H9 (cell line): ENCODE measurements around the gene AGBL4. TPM values are rescaled to one million over a fixed set of nuclear protein-coding genes. Genes with fewer than 3 reads are reported as not detected.

Source experiments
- DNase-seq: peaks from one replicate; pipeline ENCODE4 v3.0.0-alpha.2; 2017
- H2AFZ ChIP-seq: one replicate; pipeline ENCODE4 v1.6.1; 2013; ENCODE audit warnings: mild to moderate bottlenecking, low read length, control low read depth, moderate library complexity
- H2AK5ac ChIP-seq: 2 replicates; pipeline ENCODE4 v1.6.1; 2013; ENCODE audit warnings: low read length, control low read depth, mixed read lengths; ENCODE audit not compliant: insufficient read length
- H2BK120ac ChIP-seq: one replicate; pipeline ENCODE4 v1.6.1; 2013; ENCODE audit warnings: low read depth, mild to moderate bottlenecking, low read length, control low read depth, inconsistent platforms; ENCODE audit not compliant: poor library complexity, severe bottlenecking
- H2BK12ac ChIP-seq: 2 replicates; pipeline ENCODE4 v1.6.1; 2013; ENCODE audit warnings: low read length, control low read depth, mixed read lengths, low read depth; ENCODE audit not compliant: insufficient read length
- H2BK15ac ChIP-seq: 2 replicates; pipeline ENCODE4 v1.6.1; 2013; ENCODE audit warnings: low read depth, low read length, control low read depth
- H2BK20ac ChIP-seq: one replicate; pipeline ENCODE4 v1.6.1; 2013; ENCODE audit warnings: low read depth, mild to moderate bottlenecking, low read length, control low read depth, inconsistent platforms; ENCODE audit not compliant: poor library complexity, severe bottlenecking
- H2BK5ac ChIP-seq: 2 replicates; pipeline ENCODE4 v1.6.1; 2013; ENCODE audit warnings: low read length, control low read depth, mixed read lengths; ENCODE audit not compliant: insufficient read length
- H3K14ac ChIP-seq: 2 replicates; pipeline ENCODE4 v1.6.1; 2013; ENCODE audit warnings: low read length, control low read depth; ENCODE audit not compliant: insufficient read depth
- H3K18ac ChIP-seq: 2 replicates; pipeline ENCODE4 v1.6.1; 2013; ENCODE audit warnings: low read depth, mild to moderate bottlenecking, mixed read lengths, low read length, control low read depth; ENCODE audit not compliant: insufficient read length
- H3K23ac ChIP-seq: 2 replicates; pipeline ENCODE4 v1.6.1; 2013; ENCODE audit warnings: low read length, control low read depth, mixed read lengths, low read depth; ENCODE audit not compliant: insufficient read length
- H3K23me2 ChIP-seq: 2 replicates; pipeline ENCODE4 v1.6.1; 2013; ENCODE audit warnings: low read depth, mild to moderate bottlenecking, mixed read lengths, low read length, control low read depth; ENCODE audit not compliant: insufficient read length, poor library complexity, severe bottlenecking
- H3K27ac ChIP-seq: 2 replicates; pipeline ENCODE4 v1.5.1; 2013; ENCODE audit warnings: low read length, control low read depth, mixed read lengths, low read depth; ENCODE audit not compliant: insufficient read length
- H3K27me3 ChIP-seq: 2 replicates; pipeline ENCODE4 v1.6.1; 2013; ENCODE audit warnings: low read length, control low read depth, inconsistent platforms; ENCODE audit not compliant: insufficient read depth
- H3K4ac ChIP-seq: 2 replicates; pipeline ENCODE4 v1.6.1; 2013; ENCODE audit warnings: low read depth, mild to moderate bottlenecking, control low read depth, inconsistent platforms, low read length, moderate library complexity
- H3K4me1 ChIP-seq: 2 replicates; pipeline ENCODE4 v1.6.1; 2013; ENCODE audit warnings: low read length, control low read depth, inconsistent platforms; ENCODE audit not compliant: insufficient read depth
- H3K4me2 ChIP-seq: 2 replicates; pipeline ENCODE4 v1.6.1; 2013; ENCODE audit warnings: low read length, control low read depth, mixed read lengths; ENCODE audit not compliant: insufficient read length, insufficient read depth
- H3K56ac ChIP-seq: 2 replicates; pipeline ENCODE4 v1.6.1; 2013; ENCODE audit warnings: low read depth, mild to moderate bottlenecking, mixed read lengths, low read length, control low read depth; ENCODE audit not compliant: insufficient read length
- H3K79me1 ChIP-seq: 2 replicates; pipeline ENCODE4 v1.6.1; 2013; ENCODE audit warnings: low read depth, mild to moderate bottlenecking, moderate library complexity, low read length, control low read depth, inconsistent platforms; ENCODE audit not compliant: insufficient read depth, poor library complexity, severe bottlenecking
- H3K79me2 ChIP-seq: 2 replicates; pipeline ENCODE4 v1.6.1; 2013; ENCODE audit warnings: low read length, control low read depth, inconsistent platforms; ENCODE audit not compliant: insufficient read depth
- H3K9ac ChIP-seq: 2 replicates; pipeline ENCODE4 v1.6.1; 2013; ENCODE audit warnings: low read length, control low read depth, mixed read lengths; ENCODE audit not compliant: insufficient read length; ENCODE audit errors: extremely low read depth
- H3K9me3 ChIP-seq: one replicate; pipeline ENCODE4 v1.6.1; 2013; ENCODE audit warnings: low read depth, low read length, inconsistent platforms; ENCODE audit not compliant: control insufficient read depth
- H3T11ph ChIP-seq: one replicate; pipeline ENCODE4 v1.6.1; 2013; ENCODE audit warnings: mild to moderate bottlenecking, low read length, control low read depth, inconsistent platforms
- H4K20me1 ChIP-seq: one replicate; pipeline ENCODE4 v1.6.1; 2013; ENCODE audit not compliant: control insufficient read depth, insufficient read length, insufficient read depth
- H4K5ac ChIP-seq: 2 replicates; pipeline ENCODE4 v1.6.1; 2013; ENCODE audit warnings: low read depth, mild to moderate bottlenecking, mixed read lengths, low read length, control low read depth; ENCODE audit not compliant: insufficient read length
- H4K8ac ChIP-seq: replicated peaks from 2 replicates; pipeline ENCODE4 v1.6.1; 2013; ENCODE audit warnings: low read length, control low read depth, mixed read lengths, low read depth; ENCODE audit not compliant: insufficient read length
- H4K91ac ChIP-seq: 2 replicates; pipeline ENCODE4 v1.6.1; 2013; ENCODE audit warnings: low read depth, mild to moderate bottlenecking, moderate library complexity, mixed read lengths, low read length, control low read depth; ENCODE audit not compliant: insufficient read length
- H3K27ac Mint-ChIP-seq, 3 experiments: 2 replicates in 2 of 3; 3 replicates in 1 of 3; pipeline ENCODE4 v1.8.0; 2020 to 2021; ENCODE audit warnings: mixed read lengths in 3 of 3, mild to moderate bottlenecking in 1 of 3, moderate library complexity in 1 of 3
- H3K27me3 Mint-ChIP-seq: 2 replicates; pipeline ENCODE4 v1.8.0; 2021; ENCODE audit warnings: low read depth, mild to moderate bottlenecking, moderate library complexity, mixed read lengths
- H3K36me3 Mint-ChIP-seq, 3 experiments: 2 replicates in 2 of 3; 3 replicates in 1 of 3; pipeline ENCODE4 v1.8.0; 2020 to 2021; ENCODE audit warnings: low read depth in 3 of 3, mixed read lengths in 3 of 3; ENCODE audit not compliant: insufficient read depth in 1 of 3
- H3K4me1 Mint-ChIP-seq, 2 experiments: 2 replicates each; pipeline ENCODE4 v1.8.0; 2020; ENCODE audit warnings: mixed read lengths in 2 of 2
- H3K4me3 Mint-ChIP-seq, 2 experiments: 2 replicates in 1 of 2; 3 replicates in 1 of 2; pipeline ENCODE4 v1.8.0; 2020 to 2021; ENCODE audit warnings: mild to moderate bottlenecking in 2 of 2, mixed read lengths in 2 of 2, moderate library complexity in 1 of 2
- H3K9me3 Mint-ChIP-seq, 2 experiments: 2 replicates in 1 of 2; 3 replicates in 1 of 2; pipeline ENCODE4 v1.8.0; 2020; ENCODE audit warnings: mild to moderate bottlenecking in 2 of 2, mixed read lengths in 2 of 2, moderate library complexity in 1 of 2
- WGBS: extraction: QIAGEN DNeasy Blood & Tissue Kit; methylation state at CpG from one replicate; pipeline ENCODE4 v1.1.7; 2013; ENCODE audit warnings: missing lambda C conversion rate, low lambda C conversion rate, mixed read lengths; ENCODE audit not compliant: insufficient read length; ENCODE audit errors: extremely low coverage; 5-methylcytosine and 5-hydroxymethylcytosine counted together
- total RNA-seq: library from RNA; stranded (reverse); gene quantifications from 2 replicates; pipeline ENCODE4 v1.2.1, GENCODE V29; 2021
- TF ChIP-seq, protein P1 (sequence below): fragments of 200-600 bp; sonication (generic); conservative IDR thresholded peaks from 3 replicates; pipeline ENCODE4 v1.8.0; 2021; ENCODE audit warnings: antibody characterized with exemption, mild to moderate bottlenecking

The AGBL4 gene
- total RNA-seq, 1 experiment from 2014 or later = not detected

DNA sequence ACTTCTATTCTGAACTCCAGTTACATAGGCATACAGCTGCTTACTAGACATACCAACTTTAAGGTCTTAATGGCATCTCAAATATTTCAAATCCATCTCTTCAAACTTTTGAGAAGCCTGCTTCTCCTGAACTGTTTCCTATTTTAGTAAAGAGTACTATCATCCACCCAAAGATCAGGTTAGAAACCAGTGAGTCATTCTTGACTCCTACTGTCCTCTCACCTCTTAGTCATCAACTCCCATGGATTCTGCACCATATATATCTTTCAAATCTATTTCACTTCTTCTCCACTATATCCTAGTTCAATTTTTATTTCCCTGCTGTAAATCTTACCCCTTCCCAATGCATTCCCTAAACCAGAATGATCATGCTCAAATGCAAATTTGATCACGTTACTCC lies 1228.9 kb downstream of the AGBL4 start:
- H3K4me1 Mint-ChIP-seq = peaks cover 5 to 9% of the 10 kb centered on the region in 2 experiments
- no peak overlapping the region for H4K91ac ChIP-seq
- no peak overlapping the region for H3K56ac ChIP-seq
- no peak overlapping the region for H3K4me2 ChIP-seq
- H3K14ac ChIP-seq = no peak overlapping the region
- H3K9me3 ChIP-seq = no peaks in the 10 kb centered on the region
- no peaks in the 10 kb centered on the region for H4K20me1 ChIP-seq
- H3K23me2 ChIP-seq = no peaks in the 10 kb centered on the region
- H2BK20ac ChIP-seq = no peak overlapping the region
- H3K79me1 ChIP-seq = no peaks in the 10 kb centered on the region
- no peaks in the 10 kb centered on the region for H3K4me1 ChIP-seq
- no peaks in the 10 kb centered on the region for H3K9me3 Mint-ChIP-seq
- H2BK15ac ChIP-seq = no peak overlapping the region
- H3K27ac ChIP-seq = no peak overlapping the region
- H2AFZ ChIP-seq = no peak overlapping the region
- H3K18ac ChIP-seq = no peak overlapping the region
- H3K4ac ChIP-seq = no peak overlapping the region
- WGBS = no CpG with 5 or more reads among the region's 1 CpG
- TF ChIP-seq, protein P1, sequence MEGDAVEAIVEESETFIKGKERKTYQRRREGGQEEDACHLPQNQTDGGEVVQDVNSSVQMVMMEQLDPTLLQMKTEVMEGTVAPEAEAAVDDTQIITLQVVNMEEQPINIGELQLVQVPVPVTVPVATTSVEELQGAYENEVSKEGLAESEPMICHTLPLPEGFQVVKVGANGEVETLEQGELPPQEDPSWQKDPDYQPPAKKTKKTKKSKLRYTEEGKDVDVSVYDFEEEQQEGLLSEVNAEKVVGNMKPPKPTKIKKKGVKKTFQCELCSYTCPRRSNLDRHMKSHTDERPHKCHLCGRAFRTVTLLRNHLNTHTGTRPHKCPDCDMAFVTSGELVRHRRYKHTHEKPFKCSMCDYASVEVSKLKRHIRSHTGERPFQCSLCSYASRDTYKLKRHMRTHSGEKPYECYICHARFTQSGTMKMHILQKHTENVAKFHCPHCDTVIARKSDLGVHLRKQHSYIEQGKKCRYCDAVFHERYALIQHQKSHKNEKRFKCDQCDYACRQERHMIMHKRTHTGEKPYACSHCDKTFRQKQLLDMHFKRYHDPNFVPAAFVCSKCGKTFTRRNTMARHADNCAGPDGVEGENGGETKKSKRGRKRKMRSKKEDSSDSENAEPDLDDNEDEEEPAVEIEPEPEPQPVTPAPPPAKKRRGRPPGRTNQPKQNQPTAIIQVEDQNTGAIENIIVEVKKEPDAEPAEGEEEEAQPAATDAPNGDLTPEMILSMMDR = no peak
- H3K23ac ChIP-seq = no peak overlapping the region
- no peak overlapping the region for H2BK12ac ChIP-seq
- no peaks in the 10 kb centered on the region for H3K36me3 Mint-ChIP-seq
- H3K4me3 Mint-ChIP-seq = no peak overlapping the region
- no peak overlapping the region for H4K5ac ChIP-seq
- peaks cover 18% of the 10 kb centered on the region for H3K27me3 Mint-ChIP-seq
- no peak overlapping the region for H2BK120ac ChIP-seq
- no peak overlapping the region for H4K8ac ChIP-seq
- H3K79me2 ChIP-seq = no peaks in the 10 kb centered on the region
- no peak overlapping the region for H2BK5ac ChIP-seq
- no peak overlapping the region for H3K9ac ChIP-seq
- H3K27ac Mint-ChIP-seq = no peak overlapping the region
- H3T11ph ChIP-seq = no peak overlapping the region
- H2AK5ac ChIP-seq = no peak overlapping the region
- no peak for DNase-seq
- no peaks in the 10 kb centered on the region for H3K27me3 ChIP-seq
